ENCODE data around the gene UBE2N. TPM values are rescaled to one million over a fixed set of nuclear protein-coding genes. Genes with fewer than 3 reads are reported as not detected.

UBE2N gene
- total RNA-seq, 1 donor from 2014 or later: 116 TPM

DNA sequence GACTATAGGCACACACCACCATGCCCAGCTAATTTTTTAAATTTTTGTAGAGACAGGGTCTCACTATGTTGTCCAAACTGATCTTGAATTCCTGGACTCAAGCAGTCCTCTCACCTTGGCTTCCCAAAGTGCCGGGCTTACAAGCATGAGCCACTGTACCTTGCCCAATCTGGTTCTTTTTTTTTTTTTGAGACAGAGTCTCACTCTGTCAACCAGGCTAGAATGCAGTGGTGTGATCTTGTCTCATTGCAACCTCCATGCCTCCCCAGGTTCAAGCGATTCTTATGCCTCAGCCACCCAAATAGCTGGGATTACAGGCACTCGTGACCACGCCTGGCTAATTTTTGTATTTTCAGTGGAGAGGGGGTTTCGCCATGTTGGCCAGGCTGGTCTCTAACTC is 41.0 kb upstream of the UBE2N start:
- no peak overlapping the region for H3K4me3 Mint-ChIP-seq
- Histone ChIP-seq H3K4me2 (no peak overlapping the region), H3K4me3 (no peak overlapping the region), H3K27ac (no peak overlapping the region), H3K36me3 (peaks cover 38% of the 10 kb centered on the region), H3F3A (ENCODE audit: low read depth) (no peaks in the 10 kb centered on the region), H3K79me2 (ENCODE audit: low read depth) (peaks cover 38% of the 10 kb centered on the region), H3K27me3 (no peaks in the 10 kb centered on the region), H3K9me3 (ENCODE audit: low read depth) (no peaks in the 10 kb centered on the region), H3K4me1 (no peaks in the 10 kb centered on the region), H2AFZ (replicated peaks) (no peak overlapping the region), H3K9ac (no peak overlapping the region), H4K20me1 (ENCODE audit: low read depth) (peaks cover 36% of the 10 kb centered on the region)
- no peaks in the 10 kb centered on the region for H3K9me3 Mint-ChIP-seq
- H3K36me3 Mint-ChIP-seq: peaks cover 12% of the 10 kb centered on the region
- H3K27ac Mint-ChIP-seq: no peak overlapping the region
- TF ChIP-seq EZH2 (IDR thresholded peaks at IDR 0.05) (no peak), EZH2phosphoT487 (IDR thresholded peaks at IDR 0.05) (no peak)
- TF ChIP-seq, protein P1, sequence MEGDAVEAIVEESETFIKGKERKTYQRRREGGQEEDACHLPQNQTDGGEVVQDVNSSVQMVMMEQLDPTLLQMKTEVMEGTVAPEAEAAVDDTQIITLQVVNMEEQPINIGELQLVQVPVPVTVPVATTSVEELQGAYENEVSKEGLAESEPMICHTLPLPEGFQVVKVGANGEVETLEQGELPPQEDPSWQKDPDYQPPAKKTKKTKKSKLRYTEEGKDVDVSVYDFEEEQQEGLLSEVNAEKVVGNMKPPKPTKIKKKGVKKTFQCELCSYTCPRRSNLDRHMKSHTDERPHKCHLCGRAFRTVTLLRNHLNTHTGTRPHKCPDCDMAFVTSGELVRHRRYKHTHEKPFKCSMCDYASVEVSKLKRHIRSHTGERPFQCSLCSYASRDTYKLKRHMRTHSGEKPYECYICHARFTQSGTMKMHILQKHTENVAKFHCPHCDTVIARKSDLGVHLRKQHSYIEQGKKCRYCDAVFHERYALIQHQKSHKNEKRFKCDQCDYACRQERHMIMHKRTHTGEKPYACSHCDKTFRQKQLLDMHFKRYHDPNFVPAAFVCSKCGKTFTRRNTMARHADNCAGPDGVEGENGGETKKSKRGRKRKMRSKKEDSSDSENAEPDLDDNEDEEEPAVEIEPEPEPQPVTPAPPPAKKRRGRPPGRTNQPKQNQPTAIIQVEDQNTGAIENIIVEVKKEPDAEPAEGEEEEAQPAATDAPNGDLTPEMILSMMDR (IDR thresholded peaks at IDR 0.05): no peak
- DNase-seq (ENCODE audit: low spot score): no peak
- no peaks in the 10 kb centered on the region for H3K27me3 Mint-ChIP-seq (ENCODE audit: insufficient read depth, low read depth)
- H3K4me1 Mint-ChIP-seq: no peaks in the 10 kb centered on the region

DNA sequence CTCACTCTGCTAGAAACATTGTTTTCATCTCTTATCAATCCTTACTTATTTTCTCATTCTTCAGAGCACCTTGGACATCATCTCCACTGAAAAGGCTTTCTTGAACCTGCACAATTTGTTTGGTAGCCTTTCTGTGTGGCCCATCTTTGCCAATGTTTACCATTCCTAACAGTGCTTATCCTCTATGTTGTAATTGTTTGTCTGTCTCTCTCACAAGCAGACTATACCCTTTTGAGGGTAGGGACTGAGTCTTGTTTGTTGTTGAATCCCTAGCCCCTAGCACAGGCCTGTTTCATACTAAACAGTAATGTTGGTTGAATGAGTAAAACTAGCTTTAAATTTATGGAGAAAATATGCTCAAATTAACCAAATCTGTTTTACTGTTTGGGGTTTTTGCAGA is 34.8 kb upstream of the UBE2N start:
- H3K27ac Mint-ChIP-seq: no peak overlapping the region

DNA sequence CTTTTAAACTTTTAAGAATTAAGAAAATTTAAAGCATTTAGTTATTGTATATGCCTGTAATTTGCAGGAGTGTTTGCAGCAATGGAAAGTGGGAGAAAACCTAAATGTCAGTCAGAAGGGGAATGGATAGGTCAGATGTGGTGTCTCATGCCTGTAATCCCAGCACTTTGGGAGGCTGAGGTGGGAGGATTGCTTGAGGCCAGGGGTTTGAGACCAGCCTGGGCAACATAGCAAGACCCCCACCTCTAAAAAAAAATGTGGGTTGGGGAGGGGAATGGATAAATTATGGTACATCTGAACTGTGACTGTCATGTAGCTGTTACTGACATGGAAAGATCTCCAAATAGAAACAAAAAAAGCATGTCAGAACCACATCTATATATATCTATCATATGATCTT is 27.6 kb upstream of the UBE2N start:
- H3K27me3 ChIP-seq: no peaks in the 10 kb centered on the region
- H3F3A ChIP-seq (ENCODE audit: low read depth): peaks cover 7% of the 10 kb centered on the region
- peaks cover 50% of the 10 kb centered on the region for H4K20me1 ChIP-seq (ENCODE audit: low read depth)
- no peaks in the 10 kb centered on the region for H3K9me3 ChIP-seq (ENCODE audit: low read depth)
- no peaks in the 10 kb centered on the region for H3K9me3 Mint-ChIP-seq
- H3K9ac ChIP-seq: no peak overlapping the region
- TF ChIP-seq, protein P1 (IDR thresholded peaks at IDR 0.05): no peak
- TF ChIP-seq EZH2 (IDR thresholded peaks at IDR 0.05) (no peak), EZH2phosphoT487 (IDR thresholded peaks at IDR 0.05) (no peak)
- H3K36me3 Mint-ChIP-seq: peaks cover 12% of the 10 kb centered on the region
- peak overlapping the region; percentile 38 for H3K4me3 Mint-ChIP-seq
- peaks cover 20% of the 10 kb centered on the region for H3K36me3 ChIP-seq
- peaks cover 71% of the 10 kb centered on the region for H3K79me2 ChIP-seq (ENCODE audit: low read depth)
- no peak overlapping the region for H2AFZ ChIP-seq (replicated peaks)
- peaks cover 19% of the 10 kb centered on the region for H3K4me1 ChIP-seq
- H3K4me1 Mint-ChIP-seq: peaks cover 20% of the 10 kb centered on the region
- H3K4me3 ChIP-seq: peak overlapping the region; percentile 92
- peak overlapping the region; percentile 95 for H3K4me2 ChIP-seq
- DNase-seq (ENCODE audit: low spot score): no peak
- H3K27ac ChIP-seq: no peak overlapping the region
- no peak overlapping the region for H3K27ac Mint-ChIP-seq
- peaks cover 8% of the 10 kb centered on the region for H3K27me3 Mint-ChIP-seq (ENCODE audit: insufficient read depth, low read depth)

More for the DNA sequence above, 34.8 kb upstream of the UBE2N start:
- H3K9me3 ChIP-seq (ENCODE audit: low read depth): no peaks in the 10 kb centered on the region
- no peaks in the 10 kb centered on the region for H3K4me1 ChIP-seq
- H3K36me3 Mint-ChIP-seq: peaks cover 11% of the 10 kb centered on the region
- H3K36me3 ChIP-seq: peaks cover 39% of the 10 kb centered on the region
- no peak overlapping the region for H3K4me3 ChIP-seq
- H3K4me2 ChIP-seq: no peak overlapping the region
- no peaks in the 10 kb centered on the region for H3K4me1 Mint-ChIP-seq
- H3F3A ChIP-seq (ENCODE audit: low read depth): peaks cover 7% of the 10 kb centered on the region
- H3K27me3 Mint-ChIP-seq (ENCODE audit: insufficient read depth, low read depth): no peaks in the 10 kb centered on the region
- no peak overlapping the region for H3K4me3 Mint-ChIP-seq
- no peaks in the 10 kb centered on the region for H3K9me3 Mint-ChIP-seq
- DNase-seq (ENCODE audit: low spot score): no peak
- no peak overlapping the region for H2AFZ ChIP-seq (replicated peaks)
- H3K27ac ChIP-seq: no peak overlapping the region
- H4K20me1 ChIP-seq (ENCODE audit: low read depth): peaks cover 51% of the 10 kb centered on the region
- H3K27me3 ChIP-seq: no peaks in the 10 kb centered on the region
- H3K79me2 ChIP-seq (ENCODE audit: low read depth): peaks cover 81% of the 10 kb centered on the region
- TF ChIP-seq EZH2 (IDR thresholded peaks at IDR 0.05): no peak
- H3K9ac ChIP-seq: no peak overlapping the region

DNA sequence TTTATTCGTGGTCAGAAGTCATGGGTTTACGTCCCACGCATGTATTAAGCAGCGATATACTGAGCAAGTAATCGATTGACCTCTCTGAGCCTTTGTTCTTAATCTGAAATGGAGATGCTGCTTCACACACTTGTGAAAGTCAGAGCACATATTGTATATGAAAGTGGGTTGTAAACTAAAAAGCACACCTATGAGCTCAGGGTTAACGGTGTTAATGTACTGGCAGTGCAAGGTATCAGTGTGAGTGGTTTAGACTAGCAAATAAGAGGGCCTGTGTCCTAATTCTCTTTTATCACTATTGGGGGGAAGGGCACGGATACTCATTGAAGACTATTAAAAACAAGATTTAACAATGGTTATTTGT is 26.2 kb upstream of the UBE2N start:
- Histone ChIP-seq H4K20me1 (ENCODE audit: low read depth) (peaks cover 46% of the 10 kb centered on the region), H3K4me1 (peaks cover 19% of the 10 kb centered on the region), H3K27ac (peak overlapping the region; percentile 98), H3K27me3 (no peaks in the 10 kb centered on the region), H2AFZ (replicated peaks) (peak overlapping the region; percentile 99), H3F3A (ENCODE audit: low read depth) (peaks cover 7% of the 10 kb centered on the region), H3K36me3 (peaks cover 18% of the 10 kb centered on the region), H3K79me2 (ENCODE audit: low read depth) (peaks cover 57% of the 10 kb centered on the region), H3K4me2 (peak overlapping the region; percentile 95), H3K9me3 (ENCODE audit: low read depth) (no peaks in the 10 kb centered on the region), H3K4me3 (peak overlapping the region; percentile 92), H3K9ac (peak overlapping the region; percentile 94)
- H3K4me3 Mint-ChIP-seq: peak overlapping the region; percentile 99
- peak overlapping the region; percentile 100 for H3K27ac Mint-ChIP-seq
- TF ChIP-seq EZH2phosphoT487 (IDR thresholded peaks at IDR 0.05) (no peak), EZH2 (IDR thresholded peaks at IDR 0.05) (no peak)
- TF ChIP-seq, protein P1 (IDR thresholded peaks at IDR 0.05): no peak
- peaks cover 20% of the 10 kb centered on the region for H3K4me1 Mint-ChIP-seq
- H3K27me3 Mint-ChIP-seq (ENCODE audit: insufficient read depth, low read depth): peaks cover 11% of the 10 kb centered on the region
- DNase-seq (ENCODE audit: low spot score): no peak
- H3K36me3 Mint-ChIP-seq: peaks cover 9% of the 10 kb centered on the region
- no peaks in the 10 kb centered on the region for H3K9me3 Mint-ChIP-seq
